ENCODE results near the gene NACC2. TPM values are rescaled to one million over a fixed set of nuclear protein-coding genes. Genes with fewer than 3 reads are reported as not detected.

The NACC2 gene
- total and polyA plus RNA-seq, 9 of the 15 experiments (the other 6 are each of a cell fraction or from before 2014, with no cell fraction given), result 0.70 to 25.1 (median 5.6) TPM

- TF ChIP-seq RBM25 (IDR thresholded peaks at IDR 0.05; ENCODE audit: low read depth, low read length, severe bottlenecking), result no peak
- TF ChIP-seq HLTF (IDR thresholded peaks at IDR 0.05), result no peak
- TF ChIP-seq MYNN (IDR thresholded peaks at IDR 0.05), result no peak
- no peak for TF ChIP-seq MYNN (CRISPR knock-in tag; IDR thresholded peaks at IDR 0.05)
- TF ChIP-seq PHTF2 (CRISPR knock-in tag; IDR thresholded peaks at IDR 0.05), result no peak
- TF ChIP-seq, protein P1, sequence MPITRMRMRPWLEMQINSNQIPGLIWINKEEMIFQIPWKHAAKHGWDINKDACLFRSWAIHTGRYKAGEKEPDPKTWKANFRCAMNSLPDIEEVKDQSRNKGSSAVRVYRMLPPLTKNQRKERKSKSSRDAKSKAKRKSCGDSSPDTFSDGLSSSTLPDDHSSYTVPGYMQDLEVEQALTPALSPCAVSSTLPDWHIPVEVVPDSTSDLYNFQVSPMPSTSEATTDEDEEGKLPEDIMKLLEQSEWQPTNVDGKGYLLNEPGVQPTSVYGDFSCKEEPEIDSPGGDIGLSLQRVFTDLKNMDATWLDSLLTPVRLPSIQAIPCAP (CRISPR knock-in tag; IDR thresholded peaks at IDR 0.05; ENCODE audit: borderline replicate concordance), result no peak
- no peak for TF ChIP-seq ZNF274 (IDR thresholded peaks at IDR 0.05; ENCODE audit: borderline replicate concordance, low read depth, low read length)
- TF ChIP-seq, protein P2, sequence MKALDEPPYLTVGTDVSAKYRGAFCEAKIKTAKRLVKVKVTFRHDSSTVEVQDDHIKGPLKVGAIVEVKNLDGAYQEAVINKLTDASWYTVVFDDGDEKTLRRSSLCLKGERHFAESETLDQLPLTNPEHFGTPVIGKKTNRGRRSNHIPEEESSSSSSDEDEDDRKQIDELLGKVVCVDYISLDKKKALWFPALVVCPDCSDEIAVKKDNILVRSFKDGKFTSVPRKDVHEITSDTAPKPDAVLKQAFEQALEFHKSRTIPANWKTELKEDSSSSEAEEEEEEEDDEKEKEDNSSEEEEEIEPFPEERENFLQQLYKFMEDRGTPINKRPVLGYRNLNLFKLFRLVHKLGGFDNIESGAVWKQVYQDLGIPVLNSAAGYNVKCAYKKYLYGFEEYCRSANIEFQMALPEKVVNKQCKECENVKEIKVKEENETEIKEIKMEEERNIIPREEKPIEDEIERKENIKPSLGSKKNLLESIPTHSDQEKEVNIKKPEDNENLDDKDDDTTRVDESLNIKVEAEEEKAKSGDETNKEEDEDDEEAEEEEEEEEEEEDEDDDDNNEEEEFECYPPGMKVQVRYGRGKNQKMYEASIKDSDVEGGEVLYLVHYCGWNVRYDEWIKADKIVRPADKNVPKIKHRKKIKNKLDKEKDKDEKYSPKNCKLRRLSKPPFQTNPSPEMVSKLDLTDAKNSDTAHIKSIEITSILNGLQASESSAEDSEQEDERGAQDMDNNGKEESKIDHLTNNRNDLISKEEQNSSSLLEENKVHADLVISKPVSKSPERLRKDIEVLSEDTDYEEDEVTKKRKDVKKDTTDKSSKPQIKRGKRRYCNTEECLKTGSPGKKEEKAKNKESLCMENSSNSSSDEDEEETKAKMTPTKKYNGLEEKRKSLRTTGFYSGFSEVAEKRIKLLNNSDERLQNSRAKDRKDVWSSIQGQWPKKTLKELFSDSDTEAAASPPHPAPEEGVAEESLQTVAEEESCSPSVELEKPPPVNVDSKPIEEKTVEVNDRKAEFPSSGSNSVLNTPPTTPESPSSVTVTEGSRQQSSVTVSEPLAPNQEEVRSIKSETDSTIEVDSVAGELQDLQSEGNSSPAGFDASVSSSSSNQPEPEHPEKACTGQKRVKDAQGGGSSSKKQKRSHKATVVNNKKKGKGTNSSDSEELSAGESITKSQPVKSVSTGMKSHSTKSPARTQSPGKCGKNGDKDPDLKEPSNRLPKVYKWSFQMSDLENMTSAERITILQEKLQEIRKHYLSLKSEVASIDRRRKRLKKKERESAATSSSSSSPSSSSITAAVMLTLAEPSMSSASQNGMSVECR (CRISPR knock-in tag; IDR thresholded peaks at IDR 0.05), result no peak; the same call in 1 of the 2 replicates
- no peak for TF ChIP-seq ZNF174 (CRISPR knock-in tag; IDR thresholded peaks at IDR 0.05)
- TF ChIP-seq SIX5 (IDR thresholded peaks at IDR 0.05; ENCODE audit: borderline replicate concordance in 1 of 2, insufficient read depth in 1 of 2, low read depth in 1 of 2, low read length in 2 of 2), result peak; percentile 95
- no peak for TF ChIP-seq CCAR2 (IDR thresholded peaks at IDR 0.05; ENCODE audit: low read depth, low read length)
- peak; percentile 95 for TF ChIP-seq ZNF644 (tag; IDR thresholded peaks at IDR 0.05; ENCODE audit: low read depth)
- TF ChIP-seq TAF9B (IDR thresholded peaks at IDR 0.05; ENCODE audit: partially characterized antibody), result no peak
- no peak for TF ChIP-seq BRD9 (IDR thresholded peaks at IDR 0.05; ENCODE audit: low read depth, partially characterized antibody)
- peak; percentile 15 to 76; a peak in 1 of 4 replicates for TF ChIP-seq SIN3A (IDR thresholded peaks at IDR 0.05; ENCODE audit: borderline replicate concordance in 2 of 2, control insufficient read depth in 1 of 2, low read depth in 2 of 2, low read length in 2 of 2)
- TF ChIP-seq NR2C2 (CRISPR knock-in tag; IDR thresholded peaks at IDR 0.05), result peak; percentile 51; the same call in 1 of the 2 replicates
- TF ChIP-seq NR2C2 (tag; IDR thresholded peaks at IDR 0.05), result peak; percentile 92
- TF ChIP-seq THRAP3 (IDR thresholded peaks at IDR 0.05; ENCODE audit: borderline replicate concordance), result no peak
- no peak for TF ChIP-seq PRMT5 (CRISPR knock-in tag; IDR thresholded peaks at IDR 0.05)
- TF ChIP-seq WHSC1 (IDR thresholded peaks at IDR 0.05; ENCODE audit: low read length), result no peak
- TF ChIP-seq TFE3 (CRISPR knock-in tag; IDR thresholded peaks at IDR 0.05), result no peak
These were observed 133.8 kb downstream of the NACC2 start, which contains the start of gene UBAC1 (continued) for GRCh38 chr9:135961277-135961715.

All from K562 (cell line).